ENCODE results near the gene ELOB. TPM values are rescaled to one million over a fixed set of nuclear protein-coding genes. Genes with fewer than 3 reads are reported as not detected.

ELOB gene
- polyA plus RNA-seq, 4 donors = 205 to 367 (median 263) TPM

DNA sequence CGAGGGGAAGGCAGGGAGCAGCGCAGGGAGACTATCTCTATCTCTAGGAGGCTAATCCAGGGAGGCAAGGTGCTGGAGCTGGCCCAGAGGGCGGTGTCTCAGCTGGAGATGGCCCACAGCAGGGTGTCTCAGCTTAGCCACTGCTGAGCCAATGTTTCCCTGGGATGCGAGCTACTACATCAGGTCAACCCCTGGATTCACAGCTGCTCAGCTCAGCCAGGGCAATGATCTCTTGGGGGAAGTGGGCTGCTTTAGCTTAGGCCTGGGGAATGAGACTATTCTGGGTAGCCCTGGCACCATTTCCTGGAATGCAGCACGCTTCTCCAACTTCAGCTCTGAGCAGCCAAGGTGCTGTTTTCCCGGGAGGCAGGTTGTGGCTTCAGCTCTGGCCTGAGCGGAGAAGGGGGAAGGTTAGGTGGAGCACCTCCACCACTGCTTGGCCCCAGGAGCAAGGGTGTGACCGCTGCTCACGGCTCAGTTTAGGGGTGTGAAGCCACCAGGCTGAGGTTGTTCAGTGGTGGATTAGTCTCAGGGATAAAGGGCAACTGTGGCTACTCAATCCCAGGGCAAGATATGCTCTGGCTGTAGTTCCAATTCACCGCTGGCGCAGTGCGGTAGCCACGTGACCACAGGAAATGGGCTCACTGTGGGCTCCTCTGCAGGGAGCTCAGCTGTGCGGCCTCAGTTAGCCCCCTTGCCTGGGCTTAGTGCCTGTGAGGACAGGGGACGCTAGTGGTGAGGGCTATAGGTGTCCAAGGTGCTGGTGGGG lies 34.8 kb upstream of the ELOB start:
- DNase-seq (ENCODE audit: low read depth in 4 of 4, low spot score in 2 of 4) = no peak

DNA sequence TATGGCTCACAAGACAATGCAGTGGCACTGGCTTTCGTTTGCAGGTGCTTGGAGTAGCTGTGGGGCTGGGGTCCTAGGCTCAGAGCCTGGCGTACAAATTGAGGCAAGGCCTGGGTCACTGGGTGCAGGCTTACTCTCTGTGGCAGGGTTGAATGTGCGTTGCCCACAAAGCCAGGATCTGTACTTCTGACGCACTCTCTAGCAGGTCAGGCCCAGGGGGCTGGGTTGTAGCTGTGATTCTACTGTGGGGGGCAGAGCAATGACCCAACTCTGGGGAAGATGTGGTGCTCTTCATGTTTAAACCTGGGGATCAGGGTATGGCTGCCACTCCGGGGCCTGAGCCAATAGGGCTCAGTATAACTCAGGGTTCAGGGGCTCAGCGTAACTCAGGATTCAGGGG lies 33.6 kb upstream of the ELOB start:
- no peak for DNase-seq (ENCODE audit: low read depth in 4 of 4, low spot score in 2 of 4)

- no peak for DNase-seq (ENCODE audit: low read depth in 4 of 4, low spot score in 2 of 4)
Observed at GRCh38 chr16:2809149-2809760, 32.2 kb upstream of the ELOB start.

DNA sequence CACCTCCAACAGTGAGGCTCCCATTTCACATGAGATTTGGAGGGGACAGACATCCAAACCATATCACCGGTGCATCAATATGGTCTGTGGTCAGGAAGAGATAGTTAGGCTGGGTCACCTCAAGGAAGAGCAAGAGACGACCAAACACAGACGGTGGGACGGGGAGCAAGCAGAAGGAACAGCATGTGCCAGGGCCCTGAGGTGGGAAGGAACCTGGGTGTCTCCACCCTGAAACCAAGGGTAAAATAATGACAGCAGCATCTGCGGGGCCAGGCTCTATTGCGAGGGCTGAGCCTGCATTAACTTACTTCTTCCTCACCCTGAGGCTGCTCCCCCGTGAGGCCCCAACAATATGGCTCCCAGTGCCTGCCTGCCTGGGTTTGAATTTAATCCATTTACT lies 31.1 kb upstream of the ELOB start:
- no peak for DNase-seq (ENCODE audit: low read depth in 4 of 4, low spot score in 2 of 4)

DNA sequence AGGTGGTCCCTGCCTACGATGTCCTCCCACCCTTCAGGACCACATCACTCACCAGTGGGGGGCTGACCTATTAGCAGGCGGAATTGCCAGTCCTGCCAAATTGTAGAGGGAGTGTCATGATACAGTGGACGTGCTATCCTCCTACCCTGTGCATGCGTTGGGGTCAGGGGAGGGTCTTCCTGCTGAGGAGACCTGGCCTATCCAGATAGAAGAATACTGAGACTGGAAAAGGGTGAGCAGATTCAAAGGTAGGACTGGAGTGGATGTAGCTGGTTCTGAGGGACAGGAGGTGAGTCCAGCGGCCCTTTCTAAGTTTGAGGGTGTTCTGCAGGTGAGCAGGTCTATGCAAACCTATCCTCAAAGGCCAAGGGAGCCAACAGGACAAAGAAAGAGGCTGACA lies 29.2 kb upstream of the ELOB start:
- DNase-seq (ENCODE audit: low read depth in 4 of 4, low spot score in 2 of 4) = no peak

- DNase-seq (ENCODE audit: low read depth in 4 of 4, low spot score in 2 of 4) = no peak
Observed at GRCh38 chr16:2804728-2805127, 27.6 kb upstream of the ELOB start.

- no peak for DNase-seq (ENCODE audit: low read depth in 4 of 4, low spot score in 2 of 4)
Observed at GRCh38 chr16:2803545-2804195, 26.6 kb upstream of the ELOB start.

GRCh38 chr16:2799859-2800226 lies 22.8 kb upstream of the ELOB start:
- DNase-seq (ENCODE audit: low read depth in 4 of 4, low spot score in 2 of 4) = no peak

- no peak for DNase-seq (ENCODE audit: low read depth in 4 of 4, low spot score in 2 of 4)
Observed at GRCh38 chr16:2799205-2799858, 22.3 kb upstream of the ELOB start.

GRCh38 chr16:2798723-2799204 lies 21.7 kb upstream of the ELOB start:
- no peak for DNase-seq (ENCODE audit: low read depth in 4 of 4, low spot score in 2 of 4)

DNA sequence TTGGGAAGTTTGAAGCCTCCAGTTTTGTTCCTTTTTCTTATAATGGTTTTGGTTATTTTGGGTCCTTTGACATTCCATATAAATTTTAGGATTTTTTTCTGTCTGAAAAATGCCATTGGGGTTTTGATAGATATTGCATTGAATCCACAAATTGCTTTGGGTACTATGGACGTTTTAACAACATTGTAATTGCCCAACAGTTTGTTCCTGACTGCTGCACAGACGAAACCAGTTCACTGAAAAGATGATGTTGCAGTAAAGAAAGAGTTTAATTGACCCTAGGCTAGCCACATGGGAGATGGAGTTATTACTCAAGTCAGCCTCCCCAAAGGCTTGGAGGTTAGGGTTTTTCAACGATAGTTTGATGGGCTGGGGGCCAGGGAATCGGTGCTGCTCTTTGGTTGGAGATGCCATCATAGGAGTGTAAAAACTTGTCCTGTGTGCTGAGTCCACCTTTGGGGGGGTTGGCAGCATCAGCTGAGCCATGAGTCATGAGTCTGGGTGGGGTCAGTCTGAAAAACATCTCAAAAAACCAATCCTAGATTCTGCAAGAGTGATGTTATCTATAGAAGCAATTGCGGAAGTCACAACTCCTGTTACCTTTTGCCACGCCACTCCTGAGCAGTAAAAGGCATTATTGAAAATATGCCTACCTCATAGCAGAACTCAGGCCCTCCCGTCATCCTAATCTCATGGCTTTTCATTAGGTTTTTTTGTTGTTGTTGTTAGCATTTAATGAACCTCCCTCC lies 18.5 kb upstream of the ELOB start:
- DNase-seq (ENCODE audit: low read depth in 4 of 4, low spot score in 2 of 4) = no peak

DNA sequence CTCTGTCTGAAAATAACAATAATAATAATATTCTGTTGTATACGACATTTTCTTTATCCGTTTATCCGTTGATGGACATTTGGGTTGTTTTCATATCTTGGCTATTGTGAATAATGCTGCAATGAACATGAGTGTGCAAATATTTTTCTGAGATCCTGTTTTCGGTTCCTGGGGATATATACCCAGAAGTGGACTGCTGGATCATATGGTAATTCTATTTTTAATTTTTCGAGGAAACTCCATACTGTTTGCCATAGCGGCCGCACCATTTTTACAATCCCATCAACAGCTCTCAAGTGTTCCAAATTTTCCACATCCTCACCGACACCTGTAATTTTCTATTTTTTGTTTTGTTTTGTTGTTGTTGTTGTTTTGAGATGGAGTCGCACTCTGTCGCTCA lies 15.9 kb upstream of the ELOB start:
- DNase-seq (ENCODE audit: low read depth in 4 of 4, low spot score in 2 of 4) = no peak

DNA sequence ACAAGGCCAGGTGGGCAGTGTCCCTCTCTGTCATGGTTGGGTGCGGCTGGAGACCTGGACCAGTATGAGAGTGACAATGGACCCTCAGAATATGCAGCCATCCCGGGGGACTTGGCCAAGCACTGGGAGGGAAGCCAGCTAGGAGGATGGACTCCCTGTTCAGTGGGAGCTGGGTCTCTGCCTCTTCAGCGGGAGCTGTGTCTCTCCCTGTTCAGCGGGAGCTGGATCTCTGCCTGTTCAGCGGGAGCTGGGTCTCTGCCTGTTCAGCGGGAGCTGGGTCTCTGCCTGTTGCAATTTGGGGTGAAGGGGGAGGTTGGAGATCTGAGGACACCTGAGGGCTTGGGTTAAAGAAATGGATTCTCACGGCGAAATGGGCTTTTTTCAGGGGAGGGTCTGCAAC lies 14.1 kb upstream of the ELOB start:
- DNase-seq (ENCODE audit: low read depth in 4 of 4, low spot score in 2 of 4) = no peak

DNA sequence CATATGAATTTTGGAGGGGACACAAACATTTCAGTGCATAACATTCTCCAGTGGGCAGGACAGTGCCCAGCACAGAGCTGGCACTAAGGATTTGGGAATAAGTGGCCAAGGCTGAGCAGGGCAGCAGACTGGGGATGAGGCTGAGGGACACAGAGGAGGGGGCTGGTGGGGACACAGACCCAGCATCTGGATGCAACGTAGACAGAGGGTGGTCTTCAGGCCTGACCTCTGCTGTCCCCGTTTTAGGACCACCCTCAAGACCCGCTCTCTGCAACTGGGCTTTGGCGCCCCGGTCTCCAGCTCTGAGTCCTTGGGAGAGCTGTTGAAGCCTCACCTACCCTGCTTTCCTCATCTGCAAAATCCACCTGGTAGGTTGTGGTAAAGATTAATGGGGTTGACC lies 13.6 kb upstream of the ELOB start:
- no peak for DNase-seq (ENCODE audit: low read depth in 4 of 4, low spot score in 2 of 4)

DNA sequence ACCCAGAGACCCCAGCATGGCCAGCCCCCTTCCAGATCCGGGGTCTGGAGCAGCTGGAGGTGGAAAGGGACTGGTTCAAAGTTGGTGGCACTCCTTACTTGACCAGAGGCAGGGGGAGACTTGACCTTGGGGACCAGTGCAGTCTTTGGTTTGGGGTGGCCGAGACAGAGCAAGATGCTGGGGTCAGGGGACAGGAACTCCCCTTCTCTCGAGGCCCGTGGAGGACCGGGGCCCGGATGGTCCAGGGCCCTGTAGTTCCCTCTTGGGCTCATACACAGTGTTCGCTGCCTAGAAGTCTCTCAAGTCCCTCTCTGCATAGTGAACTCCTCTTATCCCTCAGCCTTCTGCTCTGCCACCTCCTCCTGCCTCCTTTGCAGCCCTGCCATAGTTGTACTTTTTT lies 10.9 kb upstream of the ELOB start:
- no peak for DNase-seq (ENCODE audit: low read depth in 4 of 4, low spot score in 2 of 4)

DNA sequence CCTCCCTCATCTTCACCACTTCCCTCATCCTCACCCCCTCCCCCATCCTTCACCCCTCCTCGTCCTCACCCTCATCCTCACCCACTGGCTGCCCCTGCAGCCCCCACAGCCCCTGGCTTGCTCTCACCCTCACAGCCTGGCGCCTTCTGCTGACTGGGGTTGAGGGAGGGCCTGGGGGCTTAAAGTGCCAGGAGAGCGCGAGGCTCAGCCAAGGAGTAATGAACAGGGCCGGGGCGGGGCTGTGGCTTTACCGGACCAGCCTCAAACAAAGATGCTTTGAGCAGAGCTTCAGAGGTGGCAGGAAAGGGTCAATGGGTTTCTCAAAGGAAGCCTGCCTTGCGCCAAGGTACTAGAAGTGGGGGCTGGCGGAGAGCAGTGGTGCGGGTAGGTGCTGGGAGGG lies 10.3 kb upstream of the ELOB start, which contains the start of gene PRSS33:
PRSS33 (minus strand) TSS at position 155 of the 400 bp plus-strand sequence. CDS start 1,013 bp downstream, outside the sequence.
- no peak for DNase-seq (ENCODE audit: low read depth in 4 of 4, low spot score in 2 of 4)

- no peak for DNase-seq (ENCODE audit: low read depth in 4 of 4, low spot score in 2 of 4)
Observed at GRCh38 chr16:2786826-2787151, 9.7 kb upstream of the ELOB start.

DNA sequence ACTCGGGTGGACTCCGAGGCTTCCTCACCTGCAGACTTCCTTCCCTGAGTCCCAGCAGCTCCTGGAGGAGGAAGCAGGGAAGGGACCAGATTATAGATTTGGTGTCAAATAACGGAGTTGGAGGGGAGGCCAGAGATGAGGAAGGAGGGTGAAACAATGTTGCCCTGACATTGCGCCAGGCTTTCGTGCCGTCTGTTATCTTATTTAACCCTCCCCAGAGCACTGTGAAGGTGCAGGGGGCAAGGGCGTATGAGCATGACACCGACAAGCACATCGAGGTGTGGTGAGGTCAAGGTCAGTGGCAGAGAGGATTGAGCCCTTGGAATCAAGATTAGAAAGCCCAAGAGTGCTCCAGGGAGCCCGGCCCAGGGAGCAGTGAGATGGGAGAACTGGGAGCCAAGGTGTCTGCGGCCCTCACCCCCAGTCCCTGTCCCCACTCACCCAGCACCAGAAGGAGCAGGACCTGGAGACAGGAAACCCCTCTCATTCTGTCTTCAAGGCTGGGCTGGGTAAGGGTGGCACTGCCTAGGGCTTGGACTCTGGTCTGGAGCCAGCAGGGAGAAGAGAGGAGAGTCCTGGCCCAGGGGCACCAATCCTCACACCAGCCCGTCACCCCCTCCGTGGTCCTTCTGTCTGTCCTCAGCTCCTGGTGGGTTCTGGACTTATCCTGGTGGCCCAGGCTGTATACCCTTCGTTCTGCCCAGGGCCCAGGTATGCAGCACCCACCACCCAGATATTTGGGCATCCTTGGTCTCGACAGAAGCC lies 9.2 kb upstream of the ELOB start:
- no peak for DNase-seq (ENCODE audit: low read depth in 4 of 4, low spot score in 2 of 4)

DNA sequence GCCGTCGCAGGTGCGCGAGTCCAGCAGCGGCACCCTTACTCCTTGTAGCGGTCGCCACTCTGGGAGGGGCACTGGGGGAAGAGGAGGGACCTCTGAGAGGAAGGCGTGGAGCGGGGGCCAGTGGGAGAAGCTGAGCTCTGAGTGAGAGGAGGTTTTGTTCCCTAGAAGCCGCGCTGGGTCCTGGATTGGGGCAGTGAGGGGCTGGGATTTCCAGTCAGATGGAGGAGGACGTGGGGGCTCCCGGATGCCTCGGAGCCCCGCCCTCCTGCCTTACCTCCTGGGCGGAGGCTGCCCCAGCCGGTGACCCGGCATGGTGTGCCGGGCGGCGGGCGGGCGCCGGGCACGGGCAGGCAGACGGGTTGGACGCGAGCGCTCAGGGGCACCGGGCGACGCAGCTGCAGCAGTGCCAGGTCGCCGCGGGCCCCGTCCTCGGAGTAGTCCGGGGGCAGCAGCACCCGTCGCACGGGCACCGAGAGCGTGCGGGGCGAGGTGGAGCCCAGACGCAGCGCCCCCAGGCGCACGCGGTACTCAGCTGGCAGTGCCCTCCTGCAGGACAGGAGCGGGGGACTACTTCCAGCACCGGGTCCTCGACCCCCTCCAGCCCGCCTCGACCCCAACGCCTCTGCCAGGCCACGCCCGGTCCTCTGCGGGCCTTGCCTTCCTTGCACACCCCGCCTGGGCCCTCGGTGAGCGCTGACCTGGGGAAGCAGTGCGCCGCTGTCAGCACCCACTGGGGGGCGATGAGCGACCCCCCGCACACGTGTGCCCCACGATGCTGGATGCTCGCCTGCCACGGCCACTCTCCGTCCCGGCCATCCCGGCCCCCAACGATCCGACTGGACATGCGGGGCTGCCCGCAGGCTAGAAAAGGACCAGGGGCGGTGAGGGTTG lies 8.3 kb upstream of the ELOB start:
- DNase-seq (ENCODE audit: low read depth in 4 of 4, low spot score in 2 of 4) = no peak

All from left renal cortex interstitium (tissue), 4 donors.